ENCODE results near the gene AOX1. TPM values are rescaled to one million over a fixed set of nuclear protein-coding genes. Genes with fewer than 3 reads are reported as not detected.
"Not testable (repeated sequence)": the region's sequence is repeated elsewhere in the genome, so short reads cannot be mapped to it uniquely, and the experiment has no call there.

Gene AOX1
- total RNA-seq, 1 experiment from 2014 or later, result 7.6 TPM

DNA sequence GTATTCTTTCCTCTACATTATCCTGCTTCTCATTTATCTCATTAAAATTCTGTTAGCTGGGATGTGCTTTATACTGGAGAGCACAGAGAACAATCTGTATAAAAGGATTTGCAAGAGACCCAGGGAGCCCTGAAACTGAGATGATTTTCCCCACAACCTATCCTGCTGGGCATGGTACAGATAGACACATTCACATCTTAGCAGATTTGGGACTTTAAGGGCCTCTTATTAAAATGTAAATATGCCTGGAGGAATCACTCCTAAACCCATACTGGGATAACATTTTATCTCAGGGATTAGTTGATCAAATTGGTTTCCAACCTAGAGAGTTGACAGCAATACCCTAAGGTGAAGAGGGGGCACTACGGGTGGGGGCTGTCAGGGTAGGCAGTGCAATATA is 45.5 kb downstream of the AOX1 start:
- Histone ChIP-seq H3K36me3 (replicated peaks; ENCODE audit: control insufficient read depth, insufficient read depth, low read length) (no peaks in the 10 kb centered on the region), H3K4me3 (ENCODE audit: insufficient read depth, low read depth, low read length) (no peak overlapping the region), H3K27me3 (ENCODE audit: control insufficient read depth, insufficient read depth, low read length) (no peaks in the 10 kb centered on the region)
- DNase-seq, result no peak

DNA sequence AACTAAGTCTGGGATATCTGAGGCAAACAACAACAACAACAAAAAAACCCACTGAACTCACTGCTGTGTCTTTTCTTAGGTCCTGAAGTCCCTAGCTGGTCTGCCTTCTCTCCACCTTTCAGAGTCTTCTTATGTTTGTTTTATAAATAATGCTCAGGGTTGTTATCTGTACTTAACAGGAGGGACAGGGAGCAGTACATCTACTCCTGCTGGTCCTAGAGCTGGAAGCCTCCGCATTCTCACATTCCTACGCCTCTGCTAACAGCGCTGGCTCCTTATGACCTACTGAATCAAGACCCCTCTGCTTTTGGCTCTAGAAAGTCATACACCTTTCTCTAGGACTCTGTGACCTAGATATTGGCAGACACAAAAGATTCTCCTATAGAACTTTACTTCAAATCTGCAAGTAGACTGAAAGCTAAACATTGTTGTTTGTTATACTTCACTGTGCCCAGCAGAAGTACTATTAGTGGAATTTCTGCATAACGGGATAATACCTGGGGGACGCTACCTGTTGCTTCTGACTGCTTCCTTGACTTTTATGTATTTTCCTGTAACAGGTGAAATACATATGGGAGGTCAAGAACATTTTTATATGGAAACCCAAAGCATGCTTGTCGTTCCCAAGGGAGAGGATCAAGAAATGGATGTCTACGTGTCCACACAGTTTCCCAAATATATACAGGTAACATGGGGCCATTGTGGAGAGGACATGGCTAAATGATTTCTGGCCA is 48.6 kb downstream of the AOX1 start:
- H3K36me3 ChIP-seq (replicated peaks; ENCODE audit: control insufficient read depth, insufficient read depth, low read length), result no peaks in the 10 kb centered on the region
- H3K4me3 ChIP-seq (ENCODE audit: insufficient read depth, low read depth, low read length), result no peak overlapping the region
- DNase-seq, result no peak
- no peaks in the 10 kb centered on the region for H3K27me3 ChIP-seq (ENCODE audit: control insufficient read depth, insufficient read depth, low read length)

DNA sequence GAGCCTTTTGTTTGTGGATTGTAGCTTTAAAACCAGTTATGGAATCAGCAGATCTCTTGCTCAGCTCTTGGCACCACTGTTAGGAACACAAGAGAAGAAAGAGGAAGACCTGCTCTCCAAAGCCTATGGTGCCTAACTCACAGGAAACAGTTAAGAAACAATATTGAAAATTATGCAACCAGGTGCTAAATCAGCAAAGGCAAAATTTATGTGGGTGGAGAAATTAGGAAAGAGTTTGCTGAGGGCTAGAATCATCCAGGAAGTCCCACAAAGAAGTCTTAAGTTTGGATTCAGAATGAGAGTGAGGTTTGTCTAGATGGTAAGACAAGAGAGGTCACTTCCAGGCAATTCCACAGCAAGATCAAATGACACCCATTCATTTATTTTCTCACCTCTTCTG is 49.4 kb downstream of the AOX1 start:
- no peak for DNase-seq
- Histone ChIP-seq H3K27me3 (ENCODE audit: control insufficient read depth, insufficient read depth, low read length) (no peaks in the 10 kb centered on the region), H3K4me3 (ENCODE audit: insufficient read depth, low read depth, low read length) (no peak overlapping the region), H3K36me3 (replicated peaks; ENCODE audit: control insufficient read depth, insufficient read depth, low read length) (no peaks in the 10 kb centered on the region)

DNA sequence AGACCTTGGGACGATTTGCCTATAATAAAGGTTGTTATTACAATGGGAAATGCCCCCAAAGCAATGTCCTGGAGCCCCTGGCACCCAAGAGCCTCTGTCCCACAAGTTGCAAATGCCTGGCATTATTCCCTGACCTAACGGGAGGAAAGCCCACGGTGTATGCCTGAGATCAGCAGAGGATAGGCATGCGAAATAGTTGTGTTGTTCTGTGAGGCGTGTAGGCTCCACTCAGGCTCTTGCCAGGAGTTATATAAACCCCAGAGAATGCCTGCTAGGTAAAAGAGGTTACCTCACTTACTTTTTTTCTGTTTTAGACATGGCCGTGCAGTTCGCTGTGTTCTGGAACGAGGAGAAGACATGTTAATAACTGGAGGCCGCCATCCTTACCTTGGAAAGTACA is 52.1 kb downstream of the AOX1 start:
- Histone ChIP-seq H3K36me3 (replicated peaks; ENCODE audit: control insufficient read depth, insufficient read depth, low read length) (no peaks in the 10 kb centered on the region), H3K27me3 (ENCODE audit: control insufficient read depth, insufficient read depth, low read length) (no peaks in the 10 kb centered on the region), H3K4me3 (ENCODE audit: insufficient read depth, low read depth, low read length) (no peak overlapping the region)
- DNase-seq, result no peak

DNA sequence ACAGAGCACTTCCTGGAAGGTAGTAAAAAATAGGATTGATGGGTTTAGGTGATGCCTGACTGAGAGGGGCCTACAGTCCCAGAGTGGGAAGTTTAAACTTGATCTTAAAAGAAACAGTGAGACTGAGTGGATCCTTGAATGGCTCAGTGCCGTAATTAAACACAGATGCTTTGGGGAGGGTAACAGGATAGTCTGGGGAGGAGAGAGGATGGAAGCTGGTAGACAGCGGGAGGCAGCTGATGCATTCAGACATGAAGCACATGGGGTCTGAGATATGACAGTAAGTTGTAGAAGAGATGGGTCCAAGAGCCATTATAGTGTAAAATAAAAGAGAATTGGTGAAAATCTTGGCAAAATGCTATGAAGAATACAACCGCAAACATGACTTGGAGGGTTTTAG is 54.4 kb downstream of the AOX1 start:
- Histone ChIP-seq H3K36me3 (replicated peaks; ENCODE audit: control insufficient read depth, insufficient read depth, low read length) (no peaks in the 10 kb centered on the region), H3K4me3 (ENCODE audit: insufficient read depth, low read depth, low read length) (no peak overlapping the region), H3K27me3 (ENCODE audit: control insufficient read depth, insufficient read depth, low read length) (no peaks in the 10 kb centered on the region)
- no peak for DNase-seq

DNA sequence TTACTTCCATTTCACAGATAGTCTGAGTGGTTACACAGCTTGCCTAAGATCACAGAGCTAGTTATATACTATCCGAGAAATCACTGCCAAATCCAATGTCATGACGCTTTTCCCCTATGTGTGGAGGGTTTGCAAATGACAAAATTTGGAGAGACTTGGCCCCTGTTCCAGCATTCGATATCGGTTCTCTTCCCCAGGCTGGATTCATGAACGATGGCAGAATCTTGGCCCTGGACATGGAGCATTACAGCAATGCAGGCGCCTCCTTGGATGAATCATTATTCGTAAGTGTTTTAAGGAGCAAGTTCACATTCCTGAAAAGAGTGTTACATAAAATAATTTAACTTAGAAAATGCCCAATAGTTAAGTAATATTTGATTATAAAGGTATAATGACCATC is 55.1 kb downstream of the AOX1 start:
- H3K27me3 ChIP-seq (ENCODE audit: control insufficient read depth, insufficient read depth, low read length), result no peaks in the 10 kb centered on the region
- no peak for DNase-seq
- H3K36me3 ChIP-seq (replicated peaks; ENCODE audit: control insufficient read depth, insufficient read depth, low read length), result no peaks in the 10 kb centered on the region
- no peak overlapping the region for H3K4me3 ChIP-seq (ENCODE audit: insufficient read depth, low read depth, low read length)

DNA sequence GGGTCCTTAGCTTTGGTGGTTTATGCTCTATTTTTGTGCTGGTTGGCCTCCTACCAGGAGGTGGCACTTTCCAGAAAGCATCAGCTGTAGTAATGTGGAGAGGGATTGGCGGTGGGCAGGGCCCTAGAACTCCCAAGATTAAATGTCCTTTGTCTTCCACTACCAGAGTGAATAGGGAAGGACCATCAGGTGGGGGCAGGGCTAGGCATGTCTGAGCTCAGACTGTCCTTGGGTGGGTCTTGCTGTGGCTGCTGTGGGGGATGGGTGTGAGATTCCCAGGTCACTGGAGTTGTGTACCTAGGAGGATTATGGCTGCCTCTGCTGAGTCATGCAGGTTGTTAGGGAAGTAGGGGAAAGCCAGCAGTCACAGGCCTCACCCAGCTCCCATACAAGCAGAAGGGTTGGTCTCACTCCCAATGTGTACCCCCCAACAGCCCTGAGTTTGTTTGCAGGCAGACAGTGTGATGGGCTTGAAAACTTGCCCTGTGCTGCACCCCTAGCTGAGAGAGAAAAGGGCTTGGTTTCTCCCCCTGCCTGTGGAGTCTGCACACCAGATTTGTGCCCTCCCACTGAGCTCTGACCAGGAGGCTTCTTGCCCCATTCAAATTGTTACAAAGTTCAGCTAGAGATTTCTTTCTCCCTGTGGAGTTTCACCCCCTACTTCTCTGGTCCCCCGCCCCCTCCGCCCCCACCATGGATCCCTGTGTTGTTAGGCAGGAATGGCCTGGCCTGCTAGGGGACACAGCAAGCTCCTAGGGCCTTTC is 62.9 kb downstream of the AOX1 start:
- H3K36me3 ChIP-seq (replicated peaks; ENCODE audit: control insufficient read depth, insufficient read depth, low read length); H3K4me3 ChIP-seq (ENCODE audit: insufficient read depth, low read depth, low read length); DNase-seq; H3K27me3 ChIP-seq (ENCODE audit: control insufficient read depth, insufficient read depth, low read length): not testable (repeated sequence)

DNA sequence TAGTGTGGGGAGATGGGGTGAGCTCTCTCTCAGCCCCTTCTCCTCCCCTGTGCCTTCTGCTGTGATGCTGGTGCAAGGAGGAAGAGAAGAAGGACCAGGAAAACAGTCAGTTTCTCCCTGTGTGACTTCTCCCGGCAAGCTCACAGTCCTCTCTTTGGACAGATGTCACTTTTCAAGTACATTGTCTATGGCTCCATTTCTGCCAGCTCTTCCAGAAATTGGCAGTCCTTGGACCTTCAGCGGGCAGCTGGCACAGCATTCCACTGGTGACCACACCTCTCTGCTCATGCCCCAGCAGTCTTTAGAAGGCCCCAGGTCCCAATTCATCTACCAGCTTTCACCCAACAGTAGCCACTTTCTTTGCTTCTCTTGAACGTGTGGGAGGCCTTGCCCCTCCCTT is 63.9 kb downstream of the AOX1 start:
- no peak overlapping the region for H3K4me3 ChIP-seq (ENCODE audit: insufficient read depth, low read depth, low read length)
- H3K27me3 ChIP-seq (ENCODE audit: control insufficient read depth, insufficient read depth, low read length), result no peaks in the 10 kb centered on the region
- DNase-seq, result no peak
- no peaks in the 10 kb centered on the region for H3K36me3 ChIP-seq (replicated peaks; ENCODE audit: control insufficient read depth, insufficient read depth, low read length)

DNA sequence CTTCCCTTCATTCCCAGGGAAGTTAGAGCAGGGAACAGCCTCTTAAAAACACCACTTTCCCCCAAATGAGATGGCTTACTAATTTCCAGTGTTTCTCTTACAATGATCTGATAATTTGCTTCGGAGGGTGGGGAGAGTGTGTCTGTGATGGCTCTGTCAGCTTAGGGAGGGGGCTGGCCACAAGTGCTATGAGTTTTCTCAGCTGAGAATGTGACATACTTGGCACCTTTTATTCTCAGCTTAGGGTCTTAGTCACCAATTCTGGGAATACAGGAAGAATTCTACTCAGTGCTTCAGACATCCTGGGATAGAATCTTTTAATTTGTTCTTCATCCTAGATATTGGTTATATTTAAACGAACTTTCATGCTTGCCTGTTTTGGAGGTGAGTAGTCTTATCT is 64.4 kb downstream of the AOX1 start:
- no peaks in the 10 kb centered on the region for H3K27me3 ChIP-seq (ENCODE audit: control insufficient read depth, insufficient read depth, low read length)
- H3K4me3 ChIP-seq (ENCODE audit: insufficient read depth, low read depth, low read length), result no peak overlapping the region
- H3K36me3 ChIP-seq (replicated peaks; ENCODE audit: control insufficient read depth, insufficient read depth, low read length), result no peaks in the 10 kb centered on the region
- no peak for DNase-seq

DNA sequence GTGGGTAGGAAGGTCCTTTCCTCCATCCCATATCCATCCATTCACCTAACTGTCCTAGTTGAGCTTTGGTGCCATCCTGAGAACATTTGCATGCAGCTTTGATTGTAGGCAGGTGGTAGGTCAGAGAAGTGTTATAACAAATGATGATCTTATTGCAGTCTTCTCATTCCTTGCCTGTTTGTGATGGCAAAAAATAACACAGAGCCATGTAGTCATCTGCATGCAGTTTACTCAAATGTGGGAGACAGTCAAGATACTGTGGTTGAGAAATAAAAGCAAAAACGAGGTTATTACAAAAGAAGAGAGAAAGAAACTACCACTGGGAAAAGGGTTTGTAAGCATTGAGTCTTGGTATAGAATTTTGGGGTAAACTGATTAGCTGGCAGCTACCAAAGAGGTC is 66.3 kb downstream of the AOX1 start:
- no peak for DNase-seq

DNA sequence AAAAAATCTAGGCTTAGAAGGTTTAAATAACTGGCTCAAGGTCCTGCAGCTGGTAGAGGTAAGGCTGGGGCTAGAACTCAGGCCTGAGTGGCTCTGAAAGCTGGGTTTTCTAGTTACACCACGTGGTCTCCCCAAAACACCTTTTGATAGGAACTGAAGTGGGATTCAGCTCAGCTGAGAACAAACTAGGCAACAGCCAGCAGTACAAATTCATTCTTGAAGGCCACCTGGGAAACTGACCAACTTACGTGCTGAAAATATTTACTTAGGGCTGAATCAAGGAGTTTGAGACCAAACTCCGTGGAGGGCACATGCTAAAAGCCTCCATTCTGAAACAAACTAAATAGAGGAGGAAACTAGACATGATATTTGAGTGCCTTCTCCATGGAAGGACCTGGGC is 67.2 kb downstream of the AOX1 start:
- no peaks in the 10 kb centered on the region for H3K36me3 ChIP-seq (replicated peaks; ENCODE audit: control insufficient read depth, insufficient read depth, low read length)

More for the DNA sequence above, 66.3 kb downstream of the AOX1 start:
- Histone ChIP-seq H3K27me3 (ENCODE audit: control insufficient read depth, insufficient read depth, low read length) (no peaks in the 10 kb centered on the region), H3K4me3 (ENCODE audit: insufficient read depth, low read depth, low read length) (no peak overlapping the region), H3K36me3 (replicated peaks; ENCODE audit: control insufficient read depth, insufficient read depth, low read length) (no peaks in the 10 kb centered on the region)

DNA sequence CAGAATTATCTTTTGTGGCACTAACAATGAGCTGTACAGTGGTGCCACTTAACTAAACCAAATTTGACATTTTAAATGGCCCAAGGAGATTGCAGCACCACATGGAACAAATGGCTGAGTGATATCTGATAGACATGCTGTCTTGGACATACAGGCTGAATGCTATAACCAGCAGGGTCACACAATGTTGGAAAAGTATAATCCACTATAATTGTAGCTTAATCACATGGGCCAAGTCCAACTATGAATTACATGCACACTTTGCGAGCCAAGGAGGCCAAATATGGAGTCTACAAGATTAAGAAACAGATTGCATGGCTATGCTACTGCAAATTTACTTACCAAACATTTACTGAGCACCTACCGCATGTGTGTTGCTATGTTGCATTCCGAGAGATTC is 69.0 kb downstream of the AOX1 start:
- Histone ChIP-seq H3K4me3 (ENCODE audit: insufficient read depth, low read depth, low read length) (no peak overlapping the region), H3K36me3 (replicated peaks; ENCODE audit: control insufficient read depth, insufficient read depth, low read length) (no peaks in the 10 kb centered on the region), H3K27me3 (ENCODE audit: control insufficient read depth, insufficient read depth, low read length) (no peaks in the 10 kb centered on the region)
- DNase-seq, result no peak

More for the DNA sequence above, 67.2 kb downstream of the AOX1 start:
- DNase-seq, result no peak
- Histone ChIP-seq H3K27me3 (ENCODE audit: control insufficient read depth, insufficient read depth, low read length) (no peaks in the 10 kb centered on the region), H3K4me3 (ENCODE audit: insufficient read depth, low read depth, low read length) (no peak overlapping the region)

DNA sequence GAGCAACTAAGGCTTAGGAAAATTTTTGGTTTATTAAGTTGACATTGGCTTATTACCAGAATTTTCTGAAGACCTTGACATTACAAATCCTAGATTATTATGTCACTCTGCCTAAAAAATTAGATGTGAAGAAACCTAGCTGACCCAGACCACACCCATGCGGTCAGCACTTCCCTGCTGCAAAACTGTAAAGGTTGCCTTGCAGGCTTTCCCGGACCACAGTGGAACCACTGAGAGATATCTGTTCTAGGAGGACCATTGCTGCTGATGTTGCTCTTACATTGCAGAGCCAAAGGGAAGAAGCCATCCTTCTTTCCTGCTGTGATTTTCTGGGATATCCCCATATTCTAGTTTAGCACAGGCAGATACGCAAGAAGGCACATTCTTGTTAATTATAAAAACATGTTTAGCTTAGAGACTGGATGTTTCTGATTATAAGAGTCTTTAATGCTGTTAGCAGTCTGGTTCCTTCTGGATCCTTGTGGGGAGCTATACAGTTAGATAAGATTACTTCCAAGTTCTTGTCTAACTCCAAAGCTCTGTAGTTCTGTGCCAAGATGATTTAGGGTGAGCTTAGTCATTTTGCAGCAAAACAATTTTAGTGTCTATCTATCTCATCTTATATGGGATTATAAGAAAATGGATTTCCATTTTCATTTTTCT is 70.2 kb downstream of the AOX1 start:
- Histone ChIP-seq H3K36me3 (replicated peaks; ENCODE audit: control insufficient read depth, insufficient read depth, low read length) (no peaks in the 10 kb centered on the region), H3K27me3 (ENCODE audit: control insufficient read depth, insufficient read depth, low read length) (no peaks in the 10 kb centered on the region), H3K4me3 (ENCODE audit: insufficient read depth, low read depth, low read length) (no peak overlapping the region)
- no peak for DNase-seq

DNA sequence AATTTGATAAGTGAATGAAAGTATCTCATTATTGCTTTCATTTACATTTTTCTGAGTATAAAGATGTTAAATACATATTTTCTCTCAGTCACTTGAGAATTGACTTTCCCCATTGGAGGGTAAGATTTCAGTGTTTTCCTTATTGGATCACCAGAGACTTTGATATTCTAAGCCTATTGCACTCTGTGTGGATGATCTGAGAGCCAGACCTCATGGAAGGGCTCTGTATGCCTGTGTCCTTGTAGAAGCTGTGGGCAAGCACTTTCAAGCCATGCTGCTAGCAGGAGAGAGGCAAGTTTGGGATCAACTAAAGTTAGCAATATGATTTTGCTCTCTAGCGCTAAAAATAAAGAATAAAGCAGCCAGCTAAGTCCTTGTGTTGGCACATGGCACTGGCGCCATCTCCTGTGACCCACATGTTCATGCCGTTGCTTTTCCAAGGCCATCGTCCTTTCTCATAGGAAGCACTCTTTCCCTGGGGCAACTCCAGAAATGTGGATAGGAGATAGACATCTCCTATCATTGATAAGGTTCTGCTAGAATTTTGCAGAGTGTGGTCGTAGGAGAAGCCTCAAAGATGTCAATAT is 72.6 kb downstream of the AOX1 start:
- Histone ChIP-seq H3K27me3 (ENCODE audit: control insufficient read depth, insufficient read depth, low read length) (no peaks in the 10 kb centered on the region), H3K4me3 (ENCODE audit: insufficient read depth, low read depth, low read length) (no peak overlapping the region), H3K36me3 (replicated peaks; ENCODE audit: control insufficient read depth, insufficient read depth, low read length) (no peaks in the 10 kb centered on the region)
- no peak for DNase-seq

DNA sequence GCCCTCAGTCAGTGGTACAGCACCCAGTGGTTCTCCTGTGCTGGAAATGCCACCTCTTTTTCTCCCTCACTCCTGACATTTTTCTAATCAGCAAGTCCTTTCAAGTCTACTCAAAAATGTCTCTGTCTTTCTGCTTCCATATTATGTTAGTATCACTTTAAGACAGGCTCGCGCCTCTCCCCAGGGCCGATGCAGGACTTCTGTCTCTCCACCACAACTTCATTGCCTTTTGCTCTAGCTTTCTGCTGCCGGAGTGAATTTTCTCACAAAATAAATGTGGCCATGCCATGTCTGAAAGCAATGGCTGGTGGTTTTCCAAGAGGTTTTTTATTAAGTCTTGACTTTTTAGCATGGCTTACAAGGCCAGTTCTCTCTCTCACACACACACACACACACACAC is 73.6 kb downstream of the AOX1 start:
- H3K36me3 ChIP-seq (replicated peaks; ENCODE audit: control insufficient read depth, insufficient read depth, low read length), result no peaks in the 10 kb centered on the region
- DNase-seq, result no peak
- H3K4me3 ChIP-seq (ENCODE audit: insufficient read depth, low read depth, low read length), result no peak overlapping the region
- H3K27me3 ChIP-seq (ENCODE audit: control insufficient read depth, insufficient read depth, low read length), result no peaks in the 10 kb centered on the region

All from H7 (cell line).